BLaER1 (cell line): Measurements from ENCODE around the gene GOLGA2.
A peak's percentile ranks its signal among the peaks of the same experiment; 100 is the strongest.

Source experiments
- H3K27ac ChIP-seq: shearing (Covaris generic); formaldehyde crosslinking; 2 replicates; pipeline ENCODE4 v1.8.1; 2022
- H3K27me3 ChIP-seq: shearing (Covaris generic); formaldehyde crosslinking; 2 replicates; pipeline ENCODE4 v1.8.1; 2022
- H3K36me3 ChIP-seq: shearing (Covaris generic); formaldehyde crosslinking; 2 replicates; pipeline ENCODE4 v1.8.1; 2022
- H3K4me1 ChIP-seq: shearing (Covaris generic); formaldehyde crosslinking; 2 replicates; pipeline ENCODE4 v1.8.1; 2022
- H3K4me2 ChIP-seq: shearing (Covaris generic); formaldehyde crosslinking; 2 replicates; pipeline ENCODE4 v1.8.1; 2022
- H3K4me3 ChIP-seq: shearing (Covaris generic); formaldehyde crosslinking; 2 replicates; pipeline ENCODE4 v1.8.1; 2022
- H3K9ac ChIP-seq: shearing (Covaris generic); formaldehyde crosslinking; 2 replicates; pipeline ENCODE4 v1.8.1; 2022
- H3K9me3 ChIP-seq: shearing (Covaris generic); formaldehyde crosslinking; 2 replicates; pipeline ENCODE4 v1.8.1; 2022
- H4K20me1 ChIP-seq: shearing (Covaris generic); formaldehyde crosslinking; 2 replicates; pipeline ENCODE4 v1.8.1; 2022
- Cebpa-rat ChIP-seq: shearing (Covaris generic); IDR thresholded peaks from 2 replicates; pipeline ENCODE4 v1.8.1; 2022

GOLGA2 gene

GRCh38 chr9:128215491-128216409 lies 60.1 kb downstream of the GOLGA2 start:
- Histone ChIP-seq H3K9ac (no peak overlapping the region), H3K27me3 (no peaks in the 10 kb centered on the region), H3K4me2 (0 out of 2 replicates have a peak overlapping the region, but pooled peaks have one; percentile 80), H3K9me3 (no peaks in the 10 kb centered on the region), H4K20me1 (no peaks in the 10 kb centered on the region), H3K27ac (peak overlapping the region; percentile 31), H3K4me1 (peaks cover 62% of the 10 kb centered on the region), H3K4me3 (no peak overlapping the region), H3K36me3 (no peaks in the 10 kb centered on the region)
- TF ChIP-seq Cebpa-rat = no peak

- Histone ChIP-seq H3K9ac (no peak overlapping the region), H3K4me2 (peak overlapping the region; percentile 80), H3K27ac (peak overlapping the region; percentile 31), H3K9me3 (no peaks in the 10 kb centered on the region), H4K20me1 (no peaks in the 10 kb centered on the region), H3K27me3 (no peaks in the 10 kb centered on the region), H3K4me1 (peaks cover 64% of the 10 kb centered on the region), H3K4me3 (no peak overlapping the region), H3K36me3 (no peaks in the 10 kb centered on the region)
- no peak for TF ChIP-seq Cebpa-rat
Measured at GRCh38 chr9:128214571-128215490, 61.0 kb downstream of the GOLGA2 start.

- Histone ChIP-seq H3K4me3 (no peak overlapping the region), H3K36me3 (no peaks in the 10 kb centered on the region), H3K9me3 (no peaks in the 10 kb centered on the region), H3K4me1 (peaks cover 67% of the 10 kb centered on the region), H4K20me1 (no peaks in the 10 kb centered on the region), H3K27ac (0 out of 2 replicates have a peak overlapping the region, but pooled peaks have one; percentile 30), H3K4me2 (peak overlapping the region; percentile 80), H3K9ac (no peak overlapping the region), H3K27me3 (no peaks in the 10 kb centered on the region)
- no peak for TF ChIP-seq Cebpa-rat
Measured at GRCh38 chr9:128213746-128214497, 61.9 kb downstream of the GOLGA2 start.

GRCh38 chr9:128211981-128212281 lies 63.9 kb downstream of the GOLGA2 start:
- H3K4me2 ChIP-seq = peak overlapping the region; percentile 36

GRCh38 chr9:128211186-128211980 lies 64.4 kb downstream of the GOLGA2 start:
- H4K20me1 ChIP-seq = no peaks in the 10 kb centered on the region
- no peaks in the 10 kb centered on the region for H3K36me3 ChIP-seq
- peak overlapping the region; percentile 36 for H3K4me2 ChIP-seq
- no peak overlapping the region for H3K27ac ChIP-seq
- H3K9ac ChIP-seq = no peak overlapping the region
- no peaks in the 10 kb centered on the region for H3K9me3 ChIP-seq
- peaks cover 79% of the 10 kb centered on the region for H3K4me1 ChIP-seq
- no peak overlapping the region for H3K4me3 ChIP-seq
- no peaks in the 10 kb centered on the region for H3K27me3 ChIP-seq
- no peak for TF ChIP-seq Cebpa-rat

More at GRCh38 chr9:128211981-128212281, 63.9 kb downstream of the GOLGA2 start:
- Histone ChIP-seq H3K4me3 (no peak overlapping the region), H3K36me3 (no peaks in the 10 kb centered on the region), H3K27me3 (no peaks in the 10 kb centered on the region), H3K9ac (no peak overlapping the region), H3K4me1 (peaks cover 74% of the 10 kb centered on the region), H4K20me1 (no peaks in the 10 kb centered on the region), H3K9me3 (no peaks in the 10 kb centered on the region), H3K27ac (no peak overlapping the region)
- no peak for TF ChIP-seq Cebpa-rat

- Histone ChIP-seq H4K20me1 (no peaks in the 10 kb centered on the region), H3K36me3 (no peaks in the 10 kb centered on the region), H3K9me3 (no peaks in the 10 kb centered on the region), H3K9ac (no peak overlapping the region), H3K4me3 (no peak overlapping the region), H3K27ac (peak overlapping the region; percentile 28; the same call in 1 of the 2 replicates), H3K27me3 (no peaks in the 10 kb centered on the region), H3K4me1 (peaks cover 87% of the 10 kb centered on the region), H3K4me2 (peak overlapping the region; percentile 60)
- TF ChIP-seq Cebpa-rat = no peak
Measured at GRCh38 chr9:128208946-128209669, 66.7 kb downstream of the GOLGA2 start.

GRCh38 chr9:128208386-128208785 lies 67.4 kb downstream of the GOLGA2 start:
- peaks cover 83% of the 10 kb centered on the region for H3K4me1 ChIP-seq
- H3K9me3 ChIP-seq = no peaks in the 10 kb centered on the region
- no peak overlapping the region for H3K27ac ChIP-seq
- no peaks in the 10 kb centered on the region for H3K36me3 ChIP-seq
- no peaks in the 10 kb centered on the region for H3K27me3 ChIP-seq
- H3K9ac ChIP-seq = no peak overlapping the region
- H4K20me1 ChIP-seq = no peaks in the 10 kb centered on the region
- no peak for TF ChIP-seq Cebpa-rat
- no peak overlapping the region for H3K4me3 ChIP-seq
- peak overlapping the region; percentile 60 for H3K4me2 ChIP-seq
